Fibroblast of lung (primary cell): ENCODE data around the gene MBD5.

Experiments
- EZH2 ChIP-seq: IDR thresholded peaks from 2 replicates; pipeline ENCODE4 v1.5.1; 2012; ENCODE audit warnings: low read length, control low read depth, mild to moderate bottlenecking; ENCODE audit errors: missing control alignments
- TF ChIP-seq, protein P1 (sequence below), 2 donors: IDR thresholded peaks in 1 of 2; conservative IDR thresholded peaks in 1 of 2; 1 replicate in 1 of 2; 2 replicates in 1 of 2; pipeline ENCODE4 v1.5.1; 2011 to 2012; ENCODE audit warnings: low read length in 2 of 2, control low read depth in 1 of 2, inconsistent platforms in 1 of 2, low read depth in 1 of 2, mild to moderate bottlenecking in 1 of 2

- TF ChIP-seq, protein P1, sequence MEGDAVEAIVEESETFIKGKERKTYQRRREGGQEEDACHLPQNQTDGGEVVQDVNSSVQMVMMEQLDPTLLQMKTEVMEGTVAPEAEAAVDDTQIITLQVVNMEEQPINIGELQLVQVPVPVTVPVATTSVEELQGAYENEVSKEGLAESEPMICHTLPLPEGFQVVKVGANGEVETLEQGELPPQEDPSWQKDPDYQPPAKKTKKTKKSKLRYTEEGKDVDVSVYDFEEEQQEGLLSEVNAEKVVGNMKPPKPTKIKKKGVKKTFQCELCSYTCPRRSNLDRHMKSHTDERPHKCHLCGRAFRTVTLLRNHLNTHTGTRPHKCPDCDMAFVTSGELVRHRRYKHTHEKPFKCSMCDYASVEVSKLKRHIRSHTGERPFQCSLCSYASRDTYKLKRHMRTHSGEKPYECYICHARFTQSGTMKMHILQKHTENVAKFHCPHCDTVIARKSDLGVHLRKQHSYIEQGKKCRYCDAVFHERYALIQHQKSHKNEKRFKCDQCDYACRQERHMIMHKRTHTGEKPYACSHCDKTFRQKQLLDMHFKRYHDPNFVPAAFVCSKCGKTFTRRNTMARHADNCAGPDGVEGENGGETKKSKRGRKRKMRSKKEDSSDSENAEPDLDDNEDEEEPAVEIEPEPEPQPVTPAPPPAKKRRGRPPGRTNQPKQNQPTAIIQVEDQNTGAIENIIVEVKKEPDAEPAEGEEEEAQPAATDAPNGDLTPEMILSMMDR (conservative IDR thresholded peaks at IDR 0.05 in 1 of 2, IDR thresholded peaks at IDR 0.05 in 1 of 2; ENCODE audit: low read depth in 1 of 2, low read length in 2 of 2) = no peak
- no peak for TF ChIP-seq EZH2
Observed at GRCh38 chr2:148102641-148103040, 81.8 kb downstream of the MBD5 start.
